ENCODE results near the gene SCN10A. TPM values are rescaled to one million over a fixed set of nuclear protein-coding genes. Genes with fewer than 3 reads are reported as not detected.

The SCN10A gene
- polyA plus RNA-seq, 3 donors: not detected

DNA sequence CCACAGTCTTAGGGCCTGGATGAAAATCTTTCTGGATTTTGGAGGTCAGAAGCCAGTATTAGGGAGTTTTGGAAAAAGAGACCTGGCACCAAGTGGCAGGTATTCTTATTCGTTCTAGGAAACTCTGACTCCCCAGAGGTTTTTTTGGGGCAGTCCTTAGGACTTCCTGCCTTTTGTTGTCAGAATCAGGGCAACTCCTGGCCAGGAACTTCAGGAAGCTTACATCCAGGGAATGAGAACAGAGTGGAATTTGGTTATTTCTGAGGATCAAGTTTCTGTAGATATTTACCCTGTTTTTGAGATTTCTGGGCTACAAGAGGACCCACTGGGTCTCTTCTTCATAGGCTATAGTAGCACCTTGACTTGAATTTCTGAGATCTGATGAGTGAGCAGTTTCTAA lies 15.5 kb downstream of the SCN10A start:
- WGBS, 3 donors: 44 to 62% (median 50%) methylated on average over 1 of the region's 1 CpG
- no peak overlapping the region for H3K27ac ChIP-seq (ENCODE audit: low read depth, low read length)

DNA sequence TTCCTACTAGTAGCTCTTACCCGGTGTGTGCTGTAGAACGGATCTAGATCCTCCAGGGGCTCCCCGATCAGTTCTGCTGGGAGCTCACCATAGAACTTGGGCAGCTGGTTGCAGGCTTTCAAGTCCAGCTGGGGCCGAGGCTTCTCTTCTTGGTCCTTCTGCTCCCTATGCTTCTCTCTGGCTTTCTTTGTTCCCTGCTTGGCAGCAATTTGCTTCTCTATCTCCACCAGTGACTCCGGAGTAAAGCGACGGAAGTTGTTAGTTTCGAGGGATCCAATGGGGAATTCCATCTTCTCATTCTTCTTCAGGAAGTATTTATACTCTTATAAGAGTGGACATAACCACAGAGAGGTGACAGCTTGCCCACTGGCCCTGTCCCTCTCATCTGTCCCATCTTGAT lies 22.3 kb downstream of the SCN10A start:
- 84 to 87% (median 85%) methylated on average over 8 of the region's 8 CpGs for WGBS, 3 donors
- no peak overlapping the region for H3K27ac ChIP-seq (ENCODE audit: low read depth, low read length)

DNA sequence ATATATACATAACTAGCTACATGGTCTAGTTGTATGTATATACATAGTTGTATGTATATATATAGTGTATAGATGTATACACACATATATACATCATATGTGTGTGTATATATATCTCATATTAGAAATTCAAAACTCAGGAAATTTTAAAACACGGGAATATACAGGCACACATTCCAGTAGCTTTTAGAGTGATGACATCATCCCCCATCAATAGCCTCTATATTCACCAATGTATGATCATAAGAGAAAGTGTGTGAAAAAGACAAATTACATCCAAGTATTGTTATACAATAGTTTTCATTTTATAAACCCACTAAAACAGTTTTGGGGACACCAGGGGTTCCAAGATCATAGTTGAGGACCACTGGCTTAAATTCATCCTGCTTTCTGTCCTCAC lies 23.0 kb downstream of the SCN10A start:
- no peak overlapping the region for H3K27ac ChIP-seq (ENCODE audit: low read depth, low read length)
- WGBS, 3 donors: 61 to 79% (median 64%) methylated on average over 1 of the region's 1 CpG

DNA sequence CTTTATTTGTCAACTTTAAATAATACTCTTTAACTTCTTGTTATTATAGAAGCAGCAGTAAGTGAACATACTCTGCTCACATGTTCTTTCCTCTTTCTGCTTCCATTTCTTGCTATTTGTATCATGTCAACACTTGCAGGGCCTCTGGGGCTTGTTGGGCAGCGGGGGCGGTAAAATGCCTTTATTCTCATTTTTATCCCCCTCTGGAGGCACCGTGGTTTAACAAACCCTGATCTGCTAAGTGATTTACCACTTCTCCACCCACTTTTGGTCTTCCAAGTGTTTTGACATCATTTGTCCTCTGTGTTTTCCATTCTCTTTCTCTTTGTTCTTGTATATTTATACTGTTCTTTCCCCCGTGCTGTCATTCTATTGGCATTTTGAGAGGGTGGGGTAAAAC lies 33.9 kb downstream of the SCN10A start:
- no peak overlapping the region for H3K27ac ChIP-seq (ENCODE audit: low read depth, low read length)
- WGBS, 3 donors: 14 to 60% (median 37%) methylated on average over 4 of the region's 4 CpGs

DNA sequence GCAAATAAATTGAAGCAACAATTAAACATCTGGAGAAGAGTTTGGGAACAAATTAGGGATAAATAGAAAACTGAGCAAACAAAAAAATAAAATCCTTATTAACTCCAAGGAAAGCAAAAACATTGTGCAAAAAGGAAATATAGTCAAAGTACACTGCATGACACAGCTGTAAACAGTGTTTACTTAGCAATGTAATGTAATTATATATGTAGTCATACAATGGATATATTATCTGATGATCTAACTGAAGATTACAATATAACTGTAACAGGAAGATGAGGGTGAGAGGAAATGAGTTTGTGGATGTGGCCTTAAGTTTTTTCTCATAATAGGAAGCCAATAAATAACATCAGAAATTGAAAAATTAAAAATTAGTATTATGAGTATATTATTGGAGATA lies 42.5 kb downstream of the SCN10A start:
- no peak overlapping the region for H3K27ac ChIP-seq (ENCODE audit: low read depth, low read length)

DNA sequence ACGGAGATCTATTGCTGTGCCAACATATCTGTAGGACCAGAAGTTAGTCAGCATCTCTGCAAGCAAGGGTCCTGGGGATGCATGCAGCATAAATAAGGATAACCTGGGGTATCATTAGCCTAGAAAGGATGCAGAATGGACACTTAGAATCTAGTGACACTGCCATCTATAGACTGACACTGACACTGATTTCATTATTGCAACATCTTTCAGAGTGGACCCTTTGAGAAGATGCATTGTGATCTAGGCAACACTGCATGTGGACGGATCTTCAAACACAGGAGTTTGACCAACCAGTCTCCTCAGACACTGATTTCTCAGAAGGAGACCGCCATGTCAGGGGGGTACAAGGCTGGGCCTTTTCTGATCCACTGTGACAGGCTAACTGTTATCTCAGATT lies 52.4 kb downstream of the SCN10A start:
- WGBS, 3 donors: 41 to 72% (median 48%) methylated on average over 3 of the region's 3 CpGs
- no peak overlapping the region for H3K27ac ChIP-seq (ENCODE audit: low read depth, low read length)

DNA sequence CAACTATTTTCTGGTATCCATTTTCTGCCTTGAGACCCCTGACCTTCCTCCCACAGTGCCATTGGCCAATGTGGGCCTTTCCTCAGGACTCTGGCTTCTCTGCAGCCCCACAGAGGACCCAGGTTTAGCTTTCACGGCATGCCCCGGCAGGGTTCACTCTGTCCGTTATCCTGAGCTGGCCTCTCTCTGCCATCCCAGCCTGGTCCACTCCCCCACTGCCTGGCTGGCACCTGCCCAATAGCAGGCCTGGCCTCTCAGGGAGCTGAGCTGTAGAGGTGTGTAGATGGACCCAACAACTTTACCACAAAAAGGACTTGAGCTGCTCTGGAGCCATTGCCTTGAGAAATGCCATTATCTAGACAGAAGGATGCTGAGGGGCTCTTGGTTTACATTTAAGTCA lies 57.5 kb downstream of the SCN10A start:
- H3K27ac ChIP-seq (ENCODE audit: low read depth, low read length): no peak overlapping the region
- 74 to 93% (median 79%) methylated on average over 3 of the region's 3 CpGs for WGBS, 3 donors

DNA sequence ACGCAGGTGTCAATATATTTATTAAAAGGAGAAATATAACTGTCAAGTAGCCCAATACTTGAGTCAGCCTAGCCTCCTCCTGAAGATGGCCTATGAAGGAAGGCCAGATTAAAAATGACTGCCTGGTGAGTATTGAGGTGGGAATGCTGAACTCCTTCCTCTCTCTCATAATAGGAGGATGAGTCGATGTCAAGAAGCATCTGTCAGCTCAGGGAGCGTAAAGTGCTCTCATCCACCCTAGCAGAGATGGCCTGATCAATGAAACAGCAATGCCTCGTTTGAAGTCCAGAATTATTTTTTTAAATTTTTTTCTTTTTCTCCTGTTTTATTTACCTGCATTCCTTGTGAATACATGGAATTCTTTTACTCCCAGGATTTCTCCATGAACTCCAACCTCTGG lies 58.3 kb downstream of the SCN10A start:
- H3K27ac ChIP-seq (ENCODE audit: low read depth, low read length): no peak overlapping the region
- 62 to 72% (median 66%) methylated on average over 4 of the region's 4 CpGs for WGBS, 3 donors

DNA sequence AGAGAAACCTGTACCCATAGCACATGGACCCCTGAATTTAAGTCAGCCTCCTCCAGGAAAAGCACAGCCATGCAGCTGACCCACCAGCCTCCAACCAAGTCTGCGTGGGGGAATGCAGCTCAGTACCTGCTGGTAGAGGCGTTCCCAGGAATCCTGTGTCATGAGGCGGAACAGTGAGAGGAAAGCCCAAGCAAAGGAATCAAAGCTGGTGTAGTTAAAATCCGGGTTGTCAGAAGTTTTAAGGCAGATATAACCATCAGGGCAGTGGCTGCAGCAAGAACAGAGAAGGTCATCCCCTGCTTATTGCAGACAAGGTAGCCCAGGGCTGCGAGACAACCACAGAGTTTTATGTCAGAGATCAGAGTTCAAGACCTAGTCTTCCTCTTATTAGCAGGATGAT lies 59.1 kb downstream of the SCN10A start:
- 69 to 74% (median 74%) methylated on average over 5 of the region's 5 CpGs for WGBS, 3 donors
- no peak overlapping the region for H3K27ac ChIP-seq (ENCODE audit: low read depth, low read length)

DNA sequence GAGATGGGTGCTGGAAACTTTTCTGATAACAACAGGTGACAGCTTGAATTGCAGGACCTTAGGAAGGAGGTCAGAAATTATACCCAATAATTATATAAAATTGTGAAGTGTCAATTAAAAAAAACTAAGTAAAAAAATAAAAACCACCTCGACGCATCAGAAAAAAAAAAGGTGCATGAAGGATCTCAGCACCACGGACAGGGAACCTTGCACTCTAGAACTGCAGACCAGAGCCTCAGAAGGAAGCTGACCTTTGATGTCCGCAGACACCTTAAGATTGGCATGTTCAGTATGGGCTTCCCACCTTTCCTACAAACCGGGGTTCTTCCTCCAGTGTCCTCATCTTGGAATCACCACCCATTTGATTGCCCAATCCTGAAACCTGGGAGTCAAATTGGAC lies 60.9 kb downstream of the SCN10A start:
- no peak overlapping the region for H3K27ac ChIP-seq (ENCODE audit: low read depth, low read length)
- WGBS, 3 donors: 42 to 55% (median 49%) methylated on average over 5 of the region's 5 CpGs

DNA sequence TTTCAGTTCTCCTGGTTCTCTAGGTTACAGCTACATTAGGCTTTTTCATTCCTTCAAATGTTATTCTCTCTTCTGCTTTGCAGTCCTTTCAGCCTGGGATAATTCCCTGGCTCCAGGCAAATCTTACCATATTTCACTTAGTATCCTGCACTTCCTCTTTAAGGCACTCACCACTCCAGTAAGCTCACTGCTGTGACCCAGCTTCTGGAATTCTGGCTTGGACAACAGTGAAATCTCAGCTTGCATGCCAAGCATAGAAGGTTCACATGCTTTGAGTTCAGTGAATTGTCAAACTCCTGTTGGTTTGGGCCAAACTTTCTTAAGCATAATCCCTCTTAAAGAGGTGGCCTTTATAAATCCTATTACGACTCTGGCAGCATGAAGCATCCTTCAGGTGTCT lies 69.4 kb downstream of the SCN10A start:
- H3K27ac ChIP-seq (ENCODE audit: low read depth, low read length): no peak overlapping the region
- WGBS, 3 donors: 77 to 89% (median 78%) methylated on average over 1 of the region's 1 CpG

DNA sequence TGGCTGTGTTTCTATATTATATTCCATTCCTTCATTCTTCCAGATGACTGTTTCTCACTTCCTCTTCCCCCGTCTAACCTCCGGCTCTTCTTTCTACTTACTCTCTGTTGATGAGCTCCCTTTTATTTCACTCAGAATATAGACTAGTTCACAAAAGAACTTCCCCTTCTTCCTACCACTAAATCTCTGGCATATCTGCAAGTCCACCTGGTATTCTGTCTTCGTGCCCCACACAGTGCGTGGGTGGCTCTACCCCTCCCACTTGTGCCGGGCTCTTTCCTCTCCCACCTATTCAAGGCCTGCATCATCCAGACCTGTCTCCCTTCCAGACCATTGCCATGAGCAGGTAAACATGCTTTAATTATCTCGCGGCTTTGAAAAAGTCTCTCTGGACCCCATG lies 73.0 kb downstream of the SCN10A start:
- no peak overlapping the region for H3K27ac ChIP-seq (ENCODE audit: low read depth, low read length)
- WGBS, 3 donors: 56 to 74% (median 57%) methylated on average over 7 of the region's 7 CpGs

DNA sequence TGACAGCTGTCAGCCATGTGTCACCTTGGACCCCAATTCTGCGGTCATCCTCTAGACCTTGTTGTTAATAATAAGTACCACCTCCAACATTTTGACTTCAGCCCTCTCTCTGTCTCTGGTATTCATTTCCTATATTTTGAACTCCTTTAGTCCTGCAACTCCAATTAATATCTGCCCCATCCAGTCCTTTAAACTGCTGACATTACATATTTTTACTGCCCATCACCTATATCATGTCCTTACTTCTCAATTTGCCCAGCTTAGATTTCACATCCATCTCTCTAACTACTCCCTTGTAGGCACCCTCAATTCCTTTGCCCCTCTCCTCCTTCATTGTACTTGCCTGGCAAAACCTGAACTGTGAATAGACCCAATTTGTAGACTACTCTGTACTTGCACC lies 73.5 kb downstream of the SCN10A start:
- no peak overlapping the region for H3K27ac ChIP-seq (ENCODE audit: low read depth, low read length)
- WGBS, 3 donors: 89 to 100% (median 98%) methylated on average over 1 of the region's 1 CpG

DNA sequence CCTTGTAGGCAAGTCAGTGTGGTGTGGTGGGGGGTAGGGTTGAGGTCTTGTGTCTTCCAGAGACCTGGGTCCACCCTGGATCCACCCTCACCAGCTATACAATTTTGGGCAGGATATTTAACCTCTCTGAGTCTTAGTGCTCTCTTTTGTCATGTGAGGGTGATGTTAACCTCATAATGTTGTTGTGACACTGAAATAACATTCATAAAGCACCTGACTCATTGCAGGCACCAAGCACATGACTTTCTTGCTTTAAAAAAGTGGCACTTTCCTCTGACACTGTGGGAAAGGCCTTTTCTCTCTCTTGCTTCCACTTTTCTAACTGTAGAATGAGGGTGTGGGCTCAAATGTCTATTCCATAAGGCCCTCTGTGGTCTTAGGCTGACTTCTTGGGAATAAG lies 75.5 kb downstream of the SCN10A start:
- no peak overlapping the region for H3K27ac ChIP-seq (ENCODE audit: low read depth, low read length)

DNA sequence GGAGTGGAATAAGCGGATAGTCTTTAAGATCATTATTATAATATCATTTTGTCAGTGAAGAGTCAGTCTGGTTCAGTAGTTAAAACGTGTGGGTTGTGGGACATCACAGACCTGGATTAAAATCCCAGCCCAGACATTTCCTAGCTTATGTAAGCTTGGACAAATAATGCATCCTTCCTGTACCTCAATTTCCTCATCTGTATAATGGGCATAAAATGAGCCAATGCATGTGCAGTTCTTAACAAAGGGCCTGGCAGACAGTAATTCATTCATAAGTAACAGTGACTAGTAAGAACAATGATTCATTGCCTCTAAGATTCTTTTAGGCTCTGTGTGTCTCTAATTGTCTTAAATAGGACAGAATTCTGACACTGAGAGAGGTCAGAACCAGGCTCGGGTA lies 76.1 kb downstream of the SCN10A start:
- no peak overlapping the region for H3K27ac ChIP-seq (ENCODE audit: low read depth, low read length)
- WGBS, 3 donors: 62 to 71% (median 68%) methylated on average over 3 of the region's 3 CpGs

DNA sequence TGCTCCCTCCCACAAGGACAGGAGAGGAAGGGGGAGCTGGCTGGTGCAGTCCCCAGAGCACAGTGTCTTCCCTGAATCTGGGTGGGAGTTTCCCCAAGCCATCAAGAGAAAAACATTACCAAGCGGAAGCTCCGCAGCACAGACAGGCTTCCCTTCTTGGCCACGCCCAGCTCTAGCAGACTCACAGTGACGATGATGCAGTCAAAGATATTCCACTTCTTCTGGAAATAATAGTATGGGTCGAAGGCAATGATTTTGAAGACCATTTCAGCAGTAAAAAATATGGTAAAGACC lies 76.7 kb downstream of the SCN10A start:
- no peak overlapping the region for H3K27ac ChIP-seq (ENCODE audit: low read depth, low read length)
- 62 to 73% (median 66%) methylated on average over 5 of the region's 5 CpGs for WGBS, 3 donors

DNA sequence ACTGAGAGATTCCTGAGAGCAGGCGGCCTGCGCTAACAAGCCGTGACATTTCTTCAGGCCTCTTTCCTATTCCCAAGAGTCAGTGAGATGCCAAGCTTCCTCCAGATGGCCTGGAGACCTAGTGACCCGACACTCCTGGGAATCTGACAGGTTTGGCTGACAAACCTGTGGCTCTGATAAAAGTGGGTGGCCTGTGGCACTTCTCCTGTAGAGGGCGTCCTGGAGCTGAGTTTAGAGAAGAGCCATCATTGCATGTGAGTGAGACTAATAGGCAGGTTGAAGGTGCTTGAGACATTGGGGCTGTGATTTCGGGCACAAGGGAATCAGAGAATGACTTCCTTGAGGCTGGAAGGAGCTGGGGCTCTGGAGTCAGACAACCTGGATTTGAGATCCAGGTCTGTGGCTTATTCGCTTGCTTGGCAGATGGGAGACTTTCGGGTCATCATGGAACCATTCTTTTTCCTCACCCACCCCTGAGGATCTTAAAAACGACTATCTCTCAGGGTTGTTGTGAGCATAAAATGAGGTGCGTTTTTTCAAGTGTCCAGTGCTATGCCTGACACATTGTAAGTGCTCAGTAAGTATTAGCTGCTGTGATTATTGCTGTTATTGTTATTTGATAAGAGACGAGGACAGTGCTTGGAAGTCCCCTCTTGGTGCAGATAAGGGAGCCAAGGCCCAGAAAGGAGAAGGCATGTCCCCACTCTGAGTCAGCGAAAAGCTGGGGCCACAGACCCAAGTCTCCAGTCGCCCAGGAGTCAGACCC lies 77.2 kb downstream of the SCN10A start:
- 60 to 61% (median 60%) methylated on average over 13 of the region's 13 CpGs for WGBS, 3 donors
- H3K27ac ChIP-seq (ENCODE audit: low read depth, low read length): no peak overlapping the region

DNA sequence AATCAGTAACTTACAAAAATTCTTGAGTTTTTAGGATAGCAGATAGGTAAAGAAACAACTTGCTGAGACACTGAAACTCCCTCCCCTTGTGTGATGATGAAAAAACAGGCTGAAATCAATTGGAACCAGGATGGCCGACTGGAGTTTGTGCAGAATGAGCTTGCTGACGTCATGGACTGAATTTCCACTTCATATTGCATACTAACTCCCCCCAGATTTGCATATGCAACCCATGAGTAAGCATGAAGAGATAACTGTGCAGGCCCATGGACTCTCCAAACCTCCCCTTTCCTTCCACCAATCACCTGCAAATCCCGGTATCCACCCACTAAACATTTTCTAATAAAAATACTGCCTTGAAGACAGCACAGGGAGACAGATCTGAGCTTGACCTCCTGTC lies 84.5 kb downstream of the SCN10A start:
- WGBS, 3 donors: 49 to 76% (median 64%) methylated on average over 3 of the region's 3 CpGs
- H3K27ac ChIP-seq (ENCODE audit: low read depth, low read length): no peak overlapping the region

DNA sequence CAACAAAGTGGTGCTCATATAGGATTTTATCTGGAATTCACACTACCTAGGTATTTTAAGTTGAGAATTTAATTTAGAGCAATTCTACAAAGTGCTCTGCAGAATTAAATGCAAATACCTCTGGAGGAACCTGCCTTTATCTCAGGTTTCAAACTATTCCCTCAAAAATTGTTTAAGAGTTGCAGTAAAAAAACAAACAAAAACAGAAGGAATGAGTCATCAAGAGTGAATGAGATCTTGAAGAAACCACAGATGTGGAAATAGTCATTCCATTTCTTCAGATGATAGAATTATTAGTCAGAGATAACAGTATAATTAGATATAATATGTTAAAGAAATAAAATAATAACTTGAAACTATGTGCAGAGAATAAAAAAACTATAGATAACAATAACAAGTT lies 85.7 kb downstream of the SCN10A start:
- no peak overlapping the region for H3K27ac ChIP-seq (ENCODE audit: low read depth, low read length)

DNA sequence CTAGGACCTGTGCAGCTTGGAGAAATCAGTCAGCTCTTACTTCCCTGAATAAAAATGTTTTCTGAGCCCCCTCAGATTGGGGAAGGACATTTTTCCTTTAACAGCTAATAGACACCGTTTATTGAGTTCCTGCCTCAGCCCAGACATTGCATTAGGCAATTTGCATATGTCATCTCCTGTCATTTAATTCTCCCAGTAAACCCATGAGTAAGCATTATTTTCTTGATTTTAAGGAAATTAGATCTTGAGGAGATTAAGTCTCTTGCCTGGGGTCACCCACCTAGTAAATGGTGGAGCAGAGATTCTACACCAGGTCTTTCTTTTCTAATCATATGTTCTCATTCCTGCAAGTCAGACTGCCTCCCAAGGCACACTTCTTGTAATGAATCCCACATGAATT lies 88.0 kb downstream of the SCN10A start:
- H3K27ac ChIP-seq (ENCODE audit: low read depth, low read length): no peak overlapping the region
- 19 to 36% (median 33%) methylated on average over 1 of the region's 1 CpG for WGBS, 3 donors

DNA sequence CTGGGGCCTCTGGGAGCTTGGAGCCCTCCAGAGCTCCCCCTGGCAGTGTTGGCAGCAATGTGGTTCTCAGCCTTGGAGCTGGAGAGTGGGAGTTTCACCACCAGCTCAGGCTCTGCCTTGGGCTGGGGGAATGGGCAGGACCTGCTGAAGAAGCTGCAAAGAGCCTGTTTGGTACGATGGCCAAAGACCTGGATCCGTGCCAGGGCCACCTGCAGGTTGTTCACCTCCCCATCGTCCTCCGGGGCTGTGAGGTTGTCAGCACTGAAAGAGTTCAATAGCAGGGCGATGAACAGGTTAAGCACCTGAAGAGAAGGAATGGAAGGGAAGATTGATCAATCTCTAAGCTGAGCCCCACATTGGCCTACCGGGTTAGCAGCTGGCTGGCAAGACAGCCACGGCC lies 89.3 kb downstream of the SCN10A start:
- WGBS, 3 donors: 62 to 80% (median 75%) methylated on average over 7 of the region's 7 CpGs
- no peak overlapping the region for H3K27ac ChIP-seq (ENCODE audit: low read depth, low read length)

Measured in adipose tissue (tissue), 3 donors.